Measurements from ENCODE around the gene TMEM213. TPM values are rescaled to one million over a fixed set of nuclear protein-coding genes. Genes with fewer than 3 reads are reported as not detected.

TMEM213 gene
- total RNA-seq, 1 experiment from 2014 or later, result not detected

DNA sequence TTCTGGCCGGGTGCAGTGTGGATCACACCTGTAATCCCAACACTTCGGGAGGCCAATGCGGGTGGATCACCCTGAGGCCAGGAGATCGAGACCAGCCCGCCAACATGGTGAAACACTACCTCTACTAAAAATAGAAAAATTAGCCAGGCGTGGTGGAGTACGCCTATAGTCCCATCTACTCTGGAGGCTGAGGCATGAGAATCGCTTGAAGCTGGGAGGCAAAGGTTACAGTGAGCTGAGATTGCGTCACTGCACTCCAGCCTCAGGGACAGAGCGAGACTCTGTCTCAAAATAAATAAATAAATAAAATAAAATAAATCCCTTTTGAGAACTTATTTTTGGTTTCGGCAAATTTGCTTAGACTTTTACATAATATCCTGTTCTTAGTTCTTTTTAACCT lies 31.5 kb downstream of the TMEM213 start:
- in situ Hi-C loops (cut with HindIII; ENCODE audit: low pct_unique_long_range_greater_than_20kb, low sequenced_read_pairs), result no loop called here
- DNase-seq (ENCODE audit: low read depth), result no peak

DNA sequence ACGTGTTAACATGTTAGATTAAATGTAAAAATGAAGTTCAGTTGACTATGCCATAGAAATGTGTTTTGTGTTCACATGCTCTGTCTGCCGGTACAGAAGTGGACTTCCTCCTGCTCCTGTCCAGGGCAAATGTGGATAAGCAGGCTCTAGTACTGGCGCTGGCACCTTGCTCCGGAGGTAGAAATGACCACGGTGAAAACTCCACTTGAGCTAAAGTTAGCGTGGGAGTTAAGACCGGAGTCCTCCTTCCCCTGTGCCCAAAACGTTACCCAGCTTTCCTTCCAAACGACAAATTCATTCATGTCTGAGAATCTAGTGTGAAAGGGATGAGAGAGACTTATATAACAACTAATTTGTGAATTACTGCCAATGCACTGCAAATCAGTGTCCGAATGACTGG lies 35.2 kb downstream of the TMEM213 start:
- DNase-seq (ENCODE audit: low read depth), result no peak
- in situ Hi-C loops (cut with HindIII; ENCODE audit: low pct_unique_long_range_greater_than_20kb, low sequenced_read_pairs), result no loop called here

GRCh38 chr7:138833596-138833995 lies 35.8 kb downstream of the TMEM213 start:
- in situ Hi-C loops (cut with HindIII; ENCODE audit: low pct_unique_long_range_greater_than_20kb, low sequenced_read_pairs), result no loop called here
- no peak for DNase-seq (ENCODE audit: low read depth)

GRCh38 chr7:138834583-138834982 lies 36.8 kb downstream of the TMEM213 start:
- in situ Hi-C loops (cut with HindIII; ENCODE audit: low pct_unique_long_range_greater_than_20kb, low sequenced_read_pairs), result no loop called here
- no peak for DNase-seq (ENCODE audit: low read depth)

GRCh38 chr7:138835087-138835486 lies 37.3 kb downstream of the TMEM213 start:
- DNase-seq (ENCODE audit: low read depth), result no peak

DNA sequence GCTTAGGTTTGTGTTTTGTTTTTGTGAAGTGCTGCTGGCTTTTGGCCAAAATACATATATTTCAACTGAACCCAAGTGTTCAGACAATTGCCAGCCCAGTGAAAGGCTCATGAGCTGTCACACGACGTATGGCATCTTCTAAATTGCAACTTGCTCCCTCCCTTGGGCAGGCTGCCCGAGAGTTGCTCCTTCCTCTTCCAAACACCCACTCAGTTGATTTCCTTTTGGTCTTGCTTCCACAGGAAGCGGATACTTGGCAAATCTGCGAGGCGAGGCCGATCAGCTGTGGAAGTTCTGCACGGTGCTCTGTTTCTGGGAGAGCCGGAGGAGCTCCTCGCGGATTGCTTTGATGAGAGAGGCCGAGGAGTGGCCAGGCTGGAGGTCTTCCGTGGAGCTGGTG lies 39.8 kb downstream of the TMEM213 start:
- in situ Hi-C loops (cut with HindIII; ENCODE audit: low pct_unique_long_range_greater_than_20kb, low sequenced_read_pairs), result no loop called here
- no peak for DNase-seq (ENCODE audit: low read depth)

More at GRCh38 chr7:138835087-138835486, 37.3 kb downstream of the TMEM213 start:
- in situ Hi-C loops (cut with HindIII; ENCODE audit: low pct_unique_long_range_greater_than_20kb, low sequenced_read_pairs), result no loop called here

DNA sequence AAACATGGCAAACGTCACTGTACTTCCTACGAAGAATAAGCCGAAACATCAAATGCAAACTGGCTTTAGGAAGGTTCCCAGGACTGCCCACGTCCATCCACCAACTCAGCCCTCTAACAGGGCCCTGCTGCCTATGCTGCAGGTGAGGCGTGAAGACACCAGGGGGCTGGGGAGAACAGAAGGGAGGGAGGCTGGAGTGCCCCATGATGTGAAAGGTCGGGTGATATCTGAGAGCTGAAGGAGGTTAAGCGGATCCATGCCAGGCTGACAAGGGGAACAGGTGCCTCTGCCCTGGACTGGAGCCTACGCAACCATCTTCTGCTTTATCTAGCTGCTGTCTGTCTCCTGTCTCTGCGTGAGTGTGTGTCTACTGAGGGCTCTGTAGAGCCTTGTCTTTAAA lies 40.4 kb downstream of the TMEM213 start:
- in situ Hi-C loops (cut with HindIII; ENCODE audit: low pct_unique_long_range_greater_than_20kb, low sequenced_read_pairs), result no loop called here
- no peak for DNase-seq (ENCODE audit: low read depth)

GRCh38 chr7:138842111-138842510 lies 44.3 kb downstream of the TMEM213 start:
- DNase-seq (ENCODE audit: low read depth), result peak; percentile 71

GRCh38 chr7:138843632-138844580 lies 46.1 kb downstream of the TMEM213 start:
- in situ Hi-C loops (cut with HindIII; ENCODE audit: low pct_unique_long_range_greater_than_20kb, low sequenced_read_pairs), result no loop called here
- no peak for DNase-seq (ENCODE audit: low read depth)

More at GRCh38 chr7:138842111-138842510, 44.3 kb downstream of the TMEM213 start:
- in situ Hi-C loops (cut with HindIII; ENCODE audit: low pct_unique_long_range_greater_than_20kb, low sequenced_read_pairs), result no loop called here

- DNase-seq (ENCODE audit: low read depth), result no peak
- in situ Hi-C loops (cut with HindIII; ENCODE audit: low pct_unique_long_range_greater_than_20kb, low sequenced_read_pairs), result no loop called here
Observed at GRCh38 chr7:138845711-138846110, 47.9 kb downstream of the TMEM213 start.

GRCh38 chr7:138848056-138848980 lies 50.5 kb downstream of the TMEM213 start:
- in situ Hi-C loops (cut with HindIII; ENCODE audit: low pct_unique_long_range_greater_than_20kb, low sequenced_read_pairs), result no loop called here
- peak; percentile 14 for DNase-seq (ENCODE audit: low read depth)

DNA sequence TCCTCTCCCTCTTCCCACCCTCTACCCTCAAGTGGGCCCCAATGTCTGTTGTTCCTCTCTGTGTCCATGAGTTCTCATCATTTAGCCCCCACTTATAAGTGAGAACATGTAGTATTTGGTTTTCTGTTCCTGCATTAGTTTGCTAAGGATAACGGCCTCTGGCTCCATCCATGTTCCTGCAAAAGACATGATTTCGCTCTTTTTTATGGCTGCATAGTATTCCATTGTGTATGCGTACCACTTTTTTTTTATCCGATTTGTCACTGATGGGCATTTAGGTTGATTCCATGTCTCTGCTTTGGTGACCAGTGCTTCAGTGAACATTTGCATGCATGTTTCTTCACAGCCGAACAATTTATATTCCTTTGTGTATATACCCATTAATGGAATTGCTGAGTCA lies 51.9 kb downstream of the TMEM213 start:
- no peak for DNase-seq (ENCODE audit: low read depth)
- in situ Hi-C loops (cut with HindIII; ENCODE audit: low pct_unique_long_range_greater_than_20kb, low sequenced_read_pairs), result no loop called here

- in situ Hi-C loops (cut with HindIII; ENCODE audit: low pct_unique_long_range_greater_than_20kb, low sequenced_read_pairs), result no loop called here
- DNase-seq (ENCODE audit: low read depth), result no peak
Observed at GRCh38 chr7:138852469-138852868, 54.7 kb downstream of the TMEM213 start.

DNA sequence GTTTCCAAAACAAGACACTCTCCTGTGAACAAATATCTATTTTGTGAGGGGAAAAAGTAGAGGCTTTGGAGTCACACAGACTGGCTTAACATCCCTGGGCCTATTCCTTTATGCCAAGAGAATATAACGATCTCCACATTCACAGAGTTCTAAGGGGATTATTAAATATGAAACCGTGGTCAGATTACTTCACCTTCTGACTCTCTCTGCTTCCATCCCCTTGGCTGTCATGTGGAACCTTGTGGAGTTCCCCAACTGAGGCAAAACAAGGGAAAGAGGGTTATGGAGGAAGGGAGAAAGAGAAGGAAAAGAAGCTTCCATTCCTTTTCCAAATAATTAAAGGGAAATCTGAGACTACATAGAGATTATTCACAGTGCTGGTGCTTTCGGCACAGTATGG lies 55.7 kb downstream of the TMEM213 start:
- in situ Hi-C loops (cut with HindIII; ENCODE audit: low pct_unique_long_range_greater_than_20kb, low sequenced_read_pairs), result no loop called here
- DNase-seq (ENCODE audit: low read depth), result no peak

- peak; percentile 7 for DNase-seq (ENCODE audit: low read depth)
- in situ Hi-C loops (cut with HindIII; ENCODE audit: low pct_unique_long_range_greater_than_20kb, low sequenced_read_pairs), result no loop called here
Observed at GRCh38 chr7:138854115-138854645, 56.4 kb downstream of the TMEM213 start.

GRCh38 chr7:138857728-138858127 lies 59.9 kb downstream of the TMEM213 start:
- no peak for DNase-seq (ENCODE audit: low read depth)
- in situ Hi-C loops (cut with HindIII; ENCODE audit: low pct_unique_long_range_greater_than_20kb, low sequenced_read_pairs), result no loop called here

DNA sequence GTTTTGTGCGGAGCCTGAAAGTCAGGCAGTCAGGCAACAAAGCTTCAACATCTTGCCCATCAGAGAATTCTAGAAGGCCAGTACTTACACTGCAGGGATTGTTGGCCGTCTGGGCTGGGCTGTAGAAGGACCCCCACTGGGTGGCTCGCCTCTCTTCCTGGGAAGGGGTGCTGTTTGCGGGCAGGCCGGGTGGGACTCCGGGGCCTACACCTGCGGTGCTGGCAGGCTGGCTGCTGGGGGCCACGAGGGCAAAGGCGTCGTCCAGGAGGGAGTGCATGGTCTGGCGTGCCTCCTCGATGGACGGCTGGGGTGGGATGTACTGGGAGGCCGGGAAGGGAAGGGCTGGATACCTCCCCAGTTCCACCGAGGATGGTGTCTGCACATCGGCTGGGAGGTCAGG lies 63.3 kb downstream of the TMEM213 start:
- in situ Hi-C loops (cut with HindIII; ENCODE audit: low pct_unique_long_range_greater_than_20kb, low sequenced_read_pairs), result no loop called here
- no peak for DNase-seq (ENCODE audit: low read depth)

- DNase-seq (ENCODE audit: low read depth), result no peak
- in situ Hi-C loops (cut with HindIII; ENCODE audit: low pct_unique_long_range_greater_than_20kb, low sequenced_read_pairs), result no loop called here
Observed at GRCh38 chr7:138863931-138864330, 66.1 kb downstream of the TMEM213 start.

GRCh38 chr7:138864667-138865066 lies 66.9 kb downstream of the TMEM213 start:
- DNase-seq (ENCODE audit: low read depth), result peak; percentile 12
- in situ Hi-C loops (cut with HindIII; ENCODE audit: low pct_unique_long_range_greater_than_20kb, low sequenced_read_pairs), result no loop called here

Data from Caki2 (cell line).